Gastroesophageal sphincter (tissue), 2 donors: ENCODE measurements around the gene MYO18B.

Source experiments
- EP300 ChIP-seq: sonication (generic); formaldehyde crosslinking; IDR thresholded peaks from one replicate; pipeline ENCODE4 v1.6.1; 2017; ENCODE audit warnings: antibody characterized with exemption, mild to moderate bottlenecking
- POLR2AphosphoS5 ChIP-seq: sonication (generic); formaldehyde crosslinking; IDR thresholded peaks from one replicate; pipeline ENCODE4 v1.6.1; 2017; ENCODE audit warnings: antibody characterized with exemption

DNA sequence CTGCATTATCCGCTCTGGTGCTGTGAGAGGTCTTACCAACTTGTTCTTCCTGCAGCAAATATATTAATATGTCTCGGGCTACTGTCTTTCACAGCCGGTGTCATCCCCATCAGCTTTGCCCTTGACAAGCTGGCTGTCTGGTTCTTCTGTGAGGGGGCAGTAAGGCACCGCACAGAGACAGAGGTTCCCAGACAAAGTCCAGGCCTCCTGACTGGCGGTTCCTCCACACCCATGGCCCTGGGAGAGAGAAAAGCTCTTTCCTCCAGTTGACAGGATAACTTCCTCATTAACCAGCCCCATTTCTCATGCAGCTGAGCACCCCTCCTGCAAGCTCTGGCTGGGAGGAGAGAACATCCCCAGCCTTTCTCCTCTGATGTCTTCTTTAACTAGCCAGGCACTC is 214.8 kb downstream of the MYO18B start:
- no peak for TF ChIP-seq POLR2AphosphoS5
- no peak for TF ChIP-seq EP300
